ENCODE measurements around the gene OR5AU1. TPM values are rescaled to one million over a fixed set of nuclear protein-coding genes. Genes with fewer than 3 reads are reported as not detected.

OR5AU1 gene
- polyA plus RNA-seq, 1 donor (not counting 4 experiments of a cell fraction or from before 2014, with no cell fraction given): not detected

GRCh38 chr14:21142357-21142756 is 13.5 kb downstream of the OR5AU1 start:
- H3K27me3 ChIP-seq (ENCODE audit: control insufficient read depth, extremely low read depth, insufficient read depth, low read length): no peaks in the 10 kb centered on the region
- no peaks in the 10 kb centered on the region for H3K9me3 ChIP-seq (ENCODE audit: control insufficient read depth, low read depth, low read length)
- no peak overlapping the region for H2AFZ ChIP-seq (ENCODE audit: control insufficient read depth, low read length)
- TF ChIP-seq, protein P1, sequence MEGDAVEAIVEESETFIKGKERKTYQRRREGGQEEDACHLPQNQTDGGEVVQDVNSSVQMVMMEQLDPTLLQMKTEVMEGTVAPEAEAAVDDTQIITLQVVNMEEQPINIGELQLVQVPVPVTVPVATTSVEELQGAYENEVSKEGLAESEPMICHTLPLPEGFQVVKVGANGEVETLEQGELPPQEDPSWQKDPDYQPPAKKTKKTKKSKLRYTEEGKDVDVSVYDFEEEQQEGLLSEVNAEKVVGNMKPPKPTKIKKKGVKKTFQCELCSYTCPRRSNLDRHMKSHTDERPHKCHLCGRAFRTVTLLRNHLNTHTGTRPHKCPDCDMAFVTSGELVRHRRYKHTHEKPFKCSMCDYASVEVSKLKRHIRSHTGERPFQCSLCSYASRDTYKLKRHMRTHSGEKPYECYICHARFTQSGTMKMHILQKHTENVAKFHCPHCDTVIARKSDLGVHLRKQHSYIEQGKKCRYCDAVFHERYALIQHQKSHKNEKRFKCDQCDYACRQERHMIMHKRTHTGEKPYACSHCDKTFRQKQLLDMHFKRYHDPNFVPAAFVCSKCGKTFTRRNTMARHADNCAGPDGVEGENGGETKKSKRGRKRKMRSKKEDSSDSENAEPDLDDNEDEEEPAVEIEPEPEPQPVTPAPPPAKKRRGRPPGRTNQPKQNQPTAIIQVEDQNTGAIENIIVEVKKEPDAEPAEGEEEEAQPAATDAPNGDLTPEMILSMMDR (optimal IDR thresholded peaks at IDR 0.05 in 1 of 3, IDR thresholded peaks at IDR 0.05 in 1 of 3, conservative IDR thresholded peaks at IDR 0.05 in 1 of 3; ENCODE audit: extremely low read depth in 1 of 3, insufficient read depth in 2 of 3, low read length in 3 of 3): no peak
- TF ChIP-seq EZH2 (IDR thresholded peaks at IDR 0.05; ENCODE audit: low read length): no peak
- no peak overlapping the region for H3K4me2 ChIP-seq (ENCODE audit: control insufficient read depth, extremely low read depth, insufficient read depth, low read depth, low read length)
- no peaks in the 10 kb centered on the region for H3K4me1 ChIP-seq (ENCODE audit: control insufficient read depth, extremely low read depth, insufficient read depth, low read length)
- H3K27ac ChIP-seq (ENCODE audit: control insufficient read depth, insufficient read depth, low read length): no peak overlapping the region
- DNase-seq (ENCODE audit: low read depth, low spot score) (no peak), FAIRE-seq (no peak)
- H3K9ac ChIP-seq (ENCODE audit: control insufficient read depth, extremely low read depth, insufficient read depth, low read length): no peak overlapping the region
- H3K36me3 ChIP-seq (ENCODE audit: control insufficient read depth in 2 of 2, extremely low read depth in 1 of 2, insufficient read depth in 2 of 2, low read length in 2 of 2): no peaks in the 10 kb centered on the region
- no peaks in the 10 kb centered on the region for H3K9me1 ChIP-seq (ENCODE audit: control insufficient read depth, extremely low read depth, insufficient read depth, low read length)
- H3K79me2 ChIP-seq (ENCODE audit: control insufficient read depth, insufficient read depth, low read length): no peaks in the 10 kb centered on the region
- no peaks in the 10 kb centered on the region for H4K20me1 ChIP-seq (ENCODE audit: control insufficient read depth, extremely low read depth, insufficient read depth, low read length)
- no peak overlapping the region for H3K4me3 ChIP-seq (ENCODE audit: control insufficient read depth in 2 of 3, extremely low read depth in 1 of 3, insufficient read depth in 2 of 3, low read depth in 1 of 3, low read length in 3 of 3)
- dilution Hi-C loops (cut with MboI; ENCODE audit: extremely low pct_ligation_motif_present, low sequenced_read_pairs): no loop called here

DNA sequence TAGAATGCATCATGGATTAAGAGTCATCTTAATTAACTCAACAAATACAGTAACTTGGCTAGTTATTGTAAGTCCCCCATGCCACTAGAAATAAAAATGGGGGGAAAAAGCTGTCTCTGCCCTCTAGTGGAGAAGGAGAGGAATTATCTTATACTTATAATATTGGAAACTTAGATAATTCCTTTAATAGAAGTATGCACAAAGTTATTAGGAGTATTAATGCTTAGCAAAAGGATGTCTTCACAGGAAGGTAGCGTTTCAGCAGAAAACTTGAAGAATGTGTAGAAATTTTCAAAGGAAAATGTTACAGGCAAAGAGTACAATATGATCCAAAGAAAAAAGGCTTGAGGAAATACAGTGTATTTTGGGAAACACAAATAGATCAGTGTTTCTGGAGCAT is 19.8 kb downstream of the OR5AU1 start:
- Histone ChIP-seq H3K4me3 (ENCODE audit: control insufficient read depth in 2 of 3, extremely low read depth in 1 of 3, insufficient read depth in 2 of 3, low read depth in 1 of 3, low read length in 3 of 3) (no peak overlapping the region), H2AFZ (ENCODE audit: control insufficient read depth, low read length) (no peak overlapping the region), H3K27me3 (ENCODE audit: control insufficient read depth, extremely low read depth, insufficient read depth, low read length) (no peaks in the 10 kb centered on the region), H3K36me3 (ENCODE audit: control insufficient read depth in 2 of 2, extremely low read depth in 1 of 2, insufficient read depth in 2 of 2, low read length in 2 of 2) (no peaks in the 10 kb centered on the region), H3K79me2 (ENCODE audit: control insufficient read depth, insufficient read depth, low read length) (no peaks in the 10 kb centered on the region), H4K20me1 (ENCODE audit: control insufficient read depth, extremely low read depth, insufficient read depth, low read length) (no peaks in the 10 kb centered on the region), H3K27ac (ENCODE audit: control insufficient read depth, insufficient read depth, low read length) (no peak overlapping the region), H3K4me2 (ENCODE audit: control insufficient read depth, extremely low read depth, insufficient read depth, low read depth, low read length) (no peak overlapping the region), H3K9me1 (ENCODE audit: control insufficient read depth, extremely low read depth, insufficient read depth, low read length) (no peaks in the 10 kb centered on the region), H3K9ac (ENCODE audit: control insufficient read depth, extremely low read depth, insufficient read depth, low read length) (no peak overlapping the region), H3K9me3 (ENCODE audit: control insufficient read depth, low read depth, low read length) (no peaks in the 10 kb centered on the region), H3K4me1 (ENCODE audit: control insufficient read depth, extremely low read depth, insufficient read depth, low read length) (no peaks in the 10 kb centered on the region)
- dilution Hi-C loops (cut with MboI; ENCODE audit: extremely low pct_ligation_motif_present, low sequenced_read_pairs): no loop called here
- FAIRE-seq (no peak), DNase-seq (ENCODE audit: low read depth, low spot score) (no peak)
- TF ChIP-seq EZH2 (IDR thresholded peaks at IDR 0.05; ENCODE audit: low read length): no peak
- TF ChIP-seq, protein P1 (optimal IDR thresholded peaks at IDR 0.05 in 1 of 3, IDR thresholded peaks at IDR 0.05 in 1 of 3, conservative IDR thresholded peaks at IDR 0.05 in 1 of 3; ENCODE audit: extremely low read depth in 1 of 3, insufficient read depth in 2 of 3, low read length in 3 of 3): peak in 2 of 3 experiments; percentile 51 to 52

Data from keratinocyte (primary cell).